Measurements from ENCODE around the gene FCHO2. TPM values are rescaled to one million over a fixed set of nuclear protein-coding genes. Genes with fewer than 3 reads are reported as not detected.
"Not testable (repeated sequence)": the region's sequence is repeated elsewhere in the genome, so short reads cannot be mapped to it uniquely, and the experiment has no call there.

FCHO2 gene
- total RNA-seq, 1 experiment from 2014 or later = 5.1 TPM

- H3K9me3 ChIP-seq (ENCODE audit: low read length); H3K9ac ChIP-seq (ENCODE audit: low read length); DNase-seq; H3K36me3 ChIP-seq (ENCODE audit: insufficient read depth, low read length); H3K27ac ChIP-seq (ENCODE audit: low read length); H4K20me1 ChIP-seq (ENCODE audit: insufficient read depth, low read depth, low read length); H3K9me2 ChIP-seq (replicated peaks; ENCODE audit: insufficient read depth, low read length); H3K4me2 ChIP-seq (ENCODE audit: low read depth, low read length, poor library complexity, severe bottlenecking); H3K79me2 ChIP-seq (ENCODE audit: low read length); H3K4me1 ChIP-seq (ENCODE audit: low read length); H3K4me3 ChIP-seq (ENCODE audit: low read length); H2AFZ ChIP-seq (ENCODE audit: low read length); H3K27me3 ChIP-seq (ENCODE audit: low read length): not testable (repeated sequence)
These were observed 18.6 kb downstream of the FCHO2 start for GRCh38 chr5:72974481-72974880.

GRCh38 chr5:72976810-72977209 is 21.0 kb downstream of the FCHO2 start:
- H3K27me3 ChIP-seq (ENCODE audit: low read length); DNase-seq; H3K4me1 ChIP-seq (ENCODE audit: low read length); H3K9me2 ChIP-seq (replicated peaks; ENCODE audit: insufficient read depth, low read length); H3K36me3 ChIP-seq (ENCODE audit: insufficient read depth, low read length); H4K20me1 ChIP-seq (ENCODE audit: insufficient read depth, low read depth, low read length); H3K4me3 ChIP-seq (ENCODE audit: low read length); H3K79me2 ChIP-seq (ENCODE audit: low read length); H3K4me2 ChIP-seq (ENCODE audit: low read depth, low read length, poor library complexity, severe bottlenecking); H3K9me3 ChIP-seq (ENCODE audit: low read length); H2AFZ ChIP-seq (ENCODE audit: low read length); H3K27ac ChIP-seq (ENCODE audit: low read length); H3K9ac ChIP-seq (ENCODE audit: low read length): not testable (repeated sequence)

GRCh38 chr5:72985719-72986118 is 29.9 kb downstream of the FCHO2 start:
- Histone ChIP-seq H4K20me1 (ENCODE audit: insufficient read depth, low read depth, low read length) (no peaks in the 10 kb centered on the region), H3K79me2 (ENCODE audit: low read length) (no peaks in the 10 kb centered on the region), H3K27me3 (ENCODE audit: low read length) (no peaks in the 10 kb centered on the region), H3K9me2 (replicated peaks; ENCODE audit: insufficient read depth, low read length) (no peaks in the 10 kb centered on the region), H3K36me3 (ENCODE audit: insufficient read depth, low read length) (no peaks in the 10 kb centered on the region), H2AFZ (ENCODE audit: low read length) (no peak overlapping the region), H3K4me1 (ENCODE audit: low read length) (no peaks in the 10 kb centered on the region), H3K4me3 (ENCODE audit: low read length) (no peak overlapping the region), H3K9me3 (ENCODE audit: low read length) (no peaks in the 10 kb centered on the region), H3K9ac (ENCODE audit: low read length) (no peak overlapping the region), H3K27ac (ENCODE audit: low read length) (no peak overlapping the region), H3K4me2 (ENCODE audit: low read depth, low read length, poor library complexity, severe bottlenecking) (no peak overlapping the region)
- DNase-seq = no peak

GRCh38 chr5:72988769-72989168 is 32.9 kb downstream of the FCHO2 start:
- no peak for DNase-seq
- Histone ChIP-seq H3K79me2 (ENCODE audit: low read length) (no peaks in the 10 kb centered on the region), H3K4me1 (ENCODE audit: low read length) (no peaks in the 10 kb centered on the region), H3K9me2 (replicated peaks; ENCODE audit: insufficient read depth, low read length) (no peaks in the 10 kb centered on the region), H2AFZ (ENCODE audit: low read length) (no peak overlapping the region), H3K4me2 (ENCODE audit: low read depth, low read length, poor library complexity, severe bottlenecking) (no peak overlapping the region), H3K27me3 (ENCODE audit: low read length) (no peaks in the 10 kb centered on the region), H3K9me3 (ENCODE audit: low read length) (no peaks in the 10 kb centered on the region), H3K36me3 (ENCODE audit: insufficient read depth, low read length) (no peaks in the 10 kb centered on the region), H3K27ac (ENCODE audit: low read length) (no peak overlapping the region), H3K9ac (ENCODE audit: low read length) (no peak overlapping the region), H4K20me1 (ENCODE audit: insufficient read depth, low read depth, low read length) (no peaks in the 10 kb centered on the region), H3K4me3 (ENCODE audit: low read length) (no peak overlapping the region)

GRCh38 chr5:72991394-72991793 is 35.6 kb downstream of the FCHO2 start:
- no peaks in the 10 kb centered on the region for H3K4me1 ChIP-seq (ENCODE audit: low read length)
- H3K27ac ChIP-seq (ENCODE audit: low read length) = no peak overlapping the region
- H3K27me3 ChIP-seq (ENCODE audit: low read length) = no peaks in the 10 kb centered on the region

DNA sequence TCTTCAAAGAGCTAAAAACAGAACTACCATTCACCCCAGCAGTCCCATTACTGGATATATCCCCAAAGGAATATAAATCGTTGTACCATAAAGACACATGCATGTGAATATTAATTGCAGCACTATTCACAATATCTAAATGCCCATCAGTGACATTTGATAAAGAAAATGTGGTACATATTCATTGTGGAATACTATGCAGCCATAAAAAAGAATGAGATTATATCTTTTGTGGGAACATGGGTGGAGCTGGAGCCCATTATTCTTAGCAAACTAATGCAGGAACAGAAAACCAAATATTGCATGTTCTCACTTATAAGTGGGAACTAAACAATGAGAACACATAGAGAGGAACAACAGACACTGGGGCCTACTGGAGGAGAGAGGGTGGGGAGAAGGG is 38.7 kb downstream of the FCHO2 start:
- Histone ChIP-seq H3K9me3 (ENCODE audit: low read length) (no peaks in the 10 kb centered on the region), H2AFZ (ENCODE audit: low read length) (no peak overlapping the region), H3K9me2 (replicated peaks; ENCODE audit: insufficient read depth, low read length) (no peaks in the 10 kb centered on the region), H3K9ac (ENCODE audit: low read length) (no peak overlapping the region), H3K4me3 (ENCODE audit: low read length) (no peak overlapping the region), H3K27ac (ENCODE audit: low read length) (no peak overlapping the region), H3K4me1 (ENCODE audit: low read length) (no peaks in the 10 kb centered on the region), H4K20me1 (ENCODE audit: insufficient read depth, low read depth, low read length) (no peaks in the 10 kb centered on the region), H3K4me2 (ENCODE audit: low read depth, low read length, poor library complexity, severe bottlenecking) (no peak overlapping the region), H3K79me2 (ENCODE audit: low read length) (no peaks in the 10 kb centered on the region), H3K36me3 (ENCODE audit: insufficient read depth, low read length) (no peaks in the 10 kb centered on the region), H3K27me3 (ENCODE audit: low read length) (no peaks in the 10 kb centered on the region)
- DNase-seq = no peak

More at GRCh38 chr5:72991394-72991793, 35.6 kb downstream of the FCHO2 start:
- no peaks in the 10 kb centered on the region for H3K36me3 ChIP-seq (ENCODE audit: insufficient read depth, low read length)
- no peak for DNase-seq
- no peak overlapping the region for H2AFZ ChIP-seq (ENCODE audit: low read length)
- H4K20me1 ChIP-seq (ENCODE audit: insufficient read depth, low read depth, low read length) = no peaks in the 10 kb centered on the region
- no peaks in the 10 kb centered on the region for H3K79me2 ChIP-seq (ENCODE audit: low read length)
- H3K9me3 ChIP-seq (ENCODE audit: low read length) = no peaks in the 10 kb centered on the region
- no peak overlapping the region for H3K4me3 ChIP-seq (ENCODE audit: low read length)
- no peak overlapping the region for H3K4me2 ChIP-seq (ENCODE audit: low read depth, low read length, poor library complexity, severe bottlenecking)
- no peak overlapping the region for H3K9ac ChIP-seq (ENCODE audit: low read length)
- H3K9me2 ChIP-seq (replicated peaks; ENCODE audit: insufficient read depth, low read length) = no peaks in the 10 kb centered on the region

DNA sequence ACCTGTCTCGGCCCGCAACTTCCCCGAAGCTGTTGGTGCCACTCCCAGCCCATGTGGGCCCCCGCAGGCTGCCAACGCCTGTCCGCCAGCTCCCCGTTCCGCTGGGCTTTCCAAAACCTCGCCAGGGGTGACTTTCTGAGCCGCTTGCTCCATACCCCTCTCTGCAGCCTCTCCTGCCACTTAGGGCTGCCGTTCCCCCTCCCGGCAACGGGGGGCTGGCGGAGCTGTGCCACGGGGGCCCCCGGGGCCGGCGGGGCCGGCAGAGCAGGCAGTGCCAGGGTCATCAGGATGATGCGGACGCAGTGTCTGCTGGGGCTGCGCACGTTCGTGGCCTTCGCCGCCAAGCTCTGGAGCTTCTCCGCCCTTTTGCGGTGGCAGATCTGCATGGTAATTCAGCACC is 40.8 kb downstream of the FCHO2 start:
- Histone ChIP-seq H3K27me3 (ENCODE audit: low read length) (no peaks in the 10 kb centered on the region), H3K36me3 (ENCODE audit: insufficient read depth, low read length) (no peaks in the 10 kb centered on the region), H3K4me2 (ENCODE audit: low read depth, low read length, poor library complexity, severe bottlenecking) (no peak overlapping the region), H3K79me2 (ENCODE audit: low read length) (no peaks in the 10 kb centered on the region), H3K9ac (ENCODE audit: low read length) (no peak overlapping the region), H3K27ac (ENCODE audit: low read length) (no peak overlapping the region), H3K9me3 (ENCODE audit: low read length) (no peaks in the 10 kb centered on the region), H3K4me3 (ENCODE audit: low read length) (no peak overlapping the region), H3K9me2 (replicated peaks; ENCODE audit: insufficient read depth, low read length) (no peaks in the 10 kb centered on the region), H4K20me1 (ENCODE audit: insufficient read depth, low read depth, low read length) (no peaks in the 10 kb centered on the region), H3K4me1 (ENCODE audit: low read length) (no peaks in the 10 kb centered on the region), H2AFZ (ENCODE audit: low read length) (no peak overlapping the region)
- no peak for DNase-seq

- Histone ChIP-seq H3K27ac (ENCODE audit: low read length) (no peak overlapping the region), H4K20me1 (ENCODE audit: insufficient read depth, low read depth, low read length) (no peaks in the 10 kb centered on the region), H3K9me2 (replicated peaks; ENCODE audit: insufficient read depth, low read length) (no peaks in the 10 kb centered on the region), H3K27me3 (ENCODE audit: low read length) (no peaks in the 10 kb centered on the region), H2AFZ (ENCODE audit: low read length) (no peak overlapping the region), H3K4me2 (ENCODE audit: low read depth, low read length, poor library complexity, severe bottlenecking) (no peak overlapping the region), H3K9ac (ENCODE audit: low read length) (no peak overlapping the region), H3K36me3 (ENCODE audit: insufficient read depth, low read length) (no peaks in the 10 kb centered on the region), H3K4me1 (ENCODE audit: low read length) (no peaks in the 10 kb centered on the region), H3K9me3 (ENCODE audit: low read length) (no peaks in the 10 kb centered on the region), H3K4me3 (ENCODE audit: low read length) (no peak overlapping the region), H3K79me2 (ENCODE audit: low read length) (no peaks in the 10 kb centered on the region)
- no peak for DNase-seq
These were observed 44.1 kb downstream of the FCHO2 start for GRCh38 chr5:72999916-73000315.

DNA sequence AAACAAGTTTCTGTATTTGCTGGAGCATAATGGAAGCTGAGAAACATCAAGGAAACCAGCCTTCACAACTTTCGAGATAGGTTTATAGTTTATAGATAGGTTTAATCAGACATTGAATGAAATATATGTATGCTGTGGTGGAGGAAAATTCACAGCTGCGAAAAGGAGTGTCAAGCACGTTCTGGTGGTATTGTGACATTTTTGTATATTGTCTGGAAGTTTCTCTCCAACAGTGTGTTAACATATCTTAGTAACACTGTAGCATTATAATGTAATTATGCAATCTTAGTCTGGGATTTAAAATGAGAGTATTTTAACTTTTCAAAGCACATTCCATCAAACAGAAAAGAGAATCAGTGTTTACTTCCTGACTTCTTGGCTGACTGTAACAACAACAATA is 50.0 kb downstream of the FCHO2 start:
- no peaks in the 10 kb centered on the region for H3K9me3 ChIP-seq (ENCODE audit: low read length)
- no peaks in the 10 kb centered on the region for H3K9me2 ChIP-seq (replicated peaks; ENCODE audit: insufficient read depth, low read length)
- no peak overlapping the region for H3K27ac ChIP-seq (ENCODE audit: low read length)
- H2AFZ ChIP-seq (ENCODE audit: low read length) = no peak overlapping the region
- H3K4me1 ChIP-seq (ENCODE audit: low read length) = no peaks in the 10 kb centered on the region
- no peak for DNase-seq
- H3K9ac ChIP-seq (ENCODE audit: low read length) = no peak overlapping the region
- H3K4me3 ChIP-seq (ENCODE audit: low read length) = no peak overlapping the region
- H4K20me1 ChIP-seq (ENCODE audit: insufficient read depth, low read depth, low read length) = no peaks in the 10 kb centered on the region
- no peak overlapping the region for H3K4me2 ChIP-seq (ENCODE audit: low read depth, low read length, poor library complexity, severe bottlenecking)
- H3K36me3 ChIP-seq (ENCODE audit: insufficient read depth, low read length) = no peaks in the 10 kb centered on the region
- no peaks in the 10 kb centered on the region for H3K27me3 ChIP-seq (ENCODE audit: low read length)
- H3K79me2 ChIP-seq (ENCODE audit: low read length) = no peaks in the 10 kb centered on the region
